Heart right ventricle (tissue), 16 donors: ENCODE data around the gene RGP1. TPM values are rescaled to one million over a fixed set of nuclear protein-coding genes. Genes with fewer than 3 reads are reported as not detected.
A peak's percentile ranks its signal among the peaks of the same experiment; 100 is the strongest.

Source experiments
- ATAC-seq, 8 donors: fragments of 200-7000 bp; cut with Tn5 transposase; one replicate each; pipeline ENCODE4 v1.9.1; 2020; ENCODE audit warnings: mild to moderate bottlenecking in 8 of 8, moderate library complexity in 8 of 8, moderate number of reproducible peaks in 1 of 8
- DNase-seq, 2 donors: peaks; one replicate each; pipeline ENCODE4 v3.0.0-alpha.2; 2020
- H3K27ac ChIP-seq, 10 donors: fragments of 200-600 bp; sonication (generic) in 2 of 10; one replicate each; pipeline versions ENCODE4 v1.5.0 to v1.8.0; 2020 to 2022; ENCODE audit warnings: mild to moderate bottlenecking in 3 of 10
- H3K27me3 ChIP-seq, 7 donors: fragments of 200-600 bp; one replicate each; pipeline ENCODE4 v1.8.0; 2021 to 2022; ENCODE audit warnings: mild to moderate bottlenecking in 2 of 7
- H3K36me3 ChIP-seq, 9 donors: fragments of 200-600 bp; sonication (generic) in 1 of 9; one replicate each; pipeline versions ENCODE4 v1.5.0 to v1.8.0; 2020 to 2022; ENCODE audit warnings: mild to moderate bottlenecking in 2 of 9
- H3K4me1 ChIP-seq, 9 donors: fragments of 200-600 bp; sonication (generic) in 1 of 9; one replicate each; pipeline versions ENCODE4 v1.5.0 to v1.8.0; 2020 to 2022; ENCODE audit warnings: mild to moderate bottlenecking in 4 of 9
- H3K4me3 ChIP-seq, 10 donors: fragments of 200-600 bp; sonication (generic) in 2 of 10; one replicate each; pipeline versions ENCODE4 v1.5.0 to v1.8.0; 2020 to 2022; ENCODE audit warnings: mild to moderate bottlenecking in 7 of 10, moderate library complexity in 2 of 10
- H3K9me3 ChIP-seq, 11 donors: fragments of 200-600 bp in 10 of 11; sonication (generic) in 2 of 11; one replicate each; pipeline versions ENCODE4 v1.5.0 to v1.8.0; 2013 to 2022; ENCODE audit warnings: mild to moderate bottlenecking in 2 of 11, control low read depth in 1 of 11, moderate library complexity in 1 of 11
- CTCF ChIP-seq, 9 donors: fragments of 200-600 bp; sonication (generic) in 2 of 9; IDR thresholded peaks; one replicate each; pipeline versions ENCODE4 v1.5.0 to v1.8.0; 2021 to 2022; ENCODE audit warnings: antibody characterized with exemption in 9 of 9, mild to moderate bottlenecking in 5 of 9, moderate library complexity in 1 of 9
- WGBS, 2 donors: extraction: QIAGEN DNeasy Blood & Tissue Kit; methylation state at CpG; one replicate each; pipeline ENCODE4 v1.1.7; 2013; ENCODE audit warnings: inconsistent platforms in 1 of 2; 5-methylcytosine and 5-hydroxymethylcytosine counted together
- intact Hi-C, 10 donors: fragments of 100-400 bp; cut with DNase I; formaldehyde crosslinking; loops; one replicate each; pipeline versions ENCODE4 v1.11.1 to v1.14.2; 2022
- long read RNA-seq, 3 donors: library from polyadenylated mRNA; unstranded; transcript quantifications; one replicate each; pipeline ENCODE4 v2.0.0, GENCODE V29; 2020 to 2021
- polyA plus RNA-seq, 2 donors: library from polyadenylated mRNA; stranded (reverse); fragments of 200-250 nt; gene quantifications; one replicate each; pipeline ENCODE4 v1.2.3, GENCODE V29; 2013
- total RNA-seq, 10 donors: library from RNA; stranded (reverse); fragmentation: NEBNext Ultra II Directional in 3 of 10; extraction: Animal tissue kit (Norgen Biotek cat#: 25700) in 3 of 10; gene quantifications; one replicate each; pipeline versions ENCODE4 v1.2.1 to v1.2.4, GENCODE V29; 2021 to 2023
- donor health status: Arrhythmogenic right ventricular cardiomyopathy.
- donor health status: ischemic (EF 13 %, LVEDD 7.1; RV severe dilation, severe dysfunction).
- donor health status: healthy with polysubstance abuse.
- donor health status: DM: no; HTN: yes; CAD: no.
- donor health status: DM: no; HTN: no; CAD: no.
- donor health status: ischemic (EF 25% LVEDD 6.9; RV normal size, moderate dysfunction).
- donor health status: ischemic (EF 25% LVEDD 5.7; RV mildly dilated, moderate dysfunction).
- donor health status: healthy.
- donor health status: DM: yes; HTN: yes; CAD: no.
- donor health status: Ischemic cardiomyopathy.
- donor health status: ischemic (EF 35%, LVEDD 5.7; RV mildly dilated, moderate dysfunction).
- donor health status: nonischemic (EF 11% LVEDD 7.7; RV severe dilation, severe dysfunction).
- donor health status: DM: yes; HTN: yes; CAD: no.
- donor health status: PGD.
- donor health status: ischemic (EF 29% LVEDD 5.4; RV normal size, mild dysfunction).
- donor health status: nonischemic (EF 23%, LVEDD 6.1; RV moderate dilation, normal function).

RGP1 gene
- total RNA-seq (10 to 100 TPM; 31.1 to 39.4 (median 34.0) TPM), polyA plus RNA-seq (1 to 10 TPM; 8.2 to 9.3 TPM)
- long read RNA-seq, donor 1, full-length matches to known transcripts: 1 of 25 reads
- long read RNA-seq, donor 1, partial matches to known transcripts: 3 of 25 reads
- long read RNA-seq, donor 1, other reads (novel, unspliced or antisense): 21 of 25 reads
- long read RNA-seq, donor 2, full-length matches to known transcripts: 1 of 27 reads
- long read RNA-seq, donor 2, partial matches to known transcripts: 2 of 27 reads
- long read RNA-seq, donor 2, other reads (novel, unspliced or antisense): 24 of 27 reads
- long read RNA-seq, donor 3, full-length matches to known transcripts: 1 of 4 reads
- long read RNA-seq, donor 3, partial matches to known transcripts: 0 of 4 reads
- long read RNA-seq, donor 3, other reads (novel, unspliced or antisense): 3 of 4 reads

GRCh38 chr9:35748858-35749514 lies at the start of gene RGP1, which contains the start of gene GBA2:
TSS of gene RGP1 (plus strand) at chr9:35749287. CDS start at chr9:35749756, 469 bp downstream.
TSS of gene GBA2 (minus strand) at chr9:35749228. CDS start at chr9:35748704, 524 bp downstream.
- 0% methylated on average over 63 to 69 of the region's 69 CpGs for WGBS, 2 donors
- no peak for TF ChIP-seq CTCF (IDR thresholded peaks at IDR 0.05)
- peak within 1 kb of the TSS; percentile 71 to 99 (median 92) for H3K4me3 ChIP-seq
- peaks cover 0 to 63% (median 42%) of the 10 kb centered on the region in 9 donors for H3K36me3 ChIP-seq
- H3K27me3 ChIP-seq: no peaks in the 10 kb centered on the region
- no peaks in the 10 kb centered on the region for H3K9me3 ChIP-seq
- DNase-seq (peak; percentile 82 to 90), ATAC-seq (peak; percentile 90 to 95 (median 92))
- H3K4me1 ChIP-seq: peaks cover 7 to 64% (median 54%) of the 10 kb centered on the region in 9 donors
- intact Hi-C loops: loop anchor here in 5 of 10 donors (1.0 to 5.0 kb wide), 3 partner anchors 16 to 92 kb away; partner anchors contain the start of genes CREB3 (in 4 of the 5), TLN1 (in 4 of the 5), CCDC107 (in 1 of the 5) and RMRP (in 1 of the 5)
- H3K27ac ChIP-seq: peak within 1 kb of the TSS; percentile 88 to 99 (median 98)

- Histone ChIP-seq H3K27ac (peak overlapping the region in 4 of 10 donors; percentile 3 to 34 (median 22)), H3K4me1 (peaks cover 0 to 21% (median 5%) of the 10 kb centered on the region in 9 donors), H3K4me3 (no peak overlapping the region), H3K27me3 (no peaks in the 10 kb centered on the region), H3K9me3 (no peaks in the 10 kb centered on the region), H3K36me3 (peaks cover 6 to 99% (median 76%) of the 10 kb centered on the region in 9 donors)
- ATAC-seq (no peak), DNase-seq (no peak)
- WGBS, 2 donors: 85 to 86% methylated on average over 11 of the region's 11 CpGs
- no peak for TF ChIP-seq CTCF (IDR thresholded peaks at IDR 0.05)
- intact Hi-C loops: no loop called here
These were observed 49.1 kb upstream of the RGP1 start for GRCh38 chr9:35700031-35700430.

- intact Hi-C loops: no loop called here
- DNase-seq (no peak), ATAC-seq (peak in 5 of 8 donors; percentile 22 to 78 (median 51))
- Histone ChIP-seq H3K4me3 (no peak overlapping the region), H3K27ac (peak overlapping the region in 5 of 10 donors; percentile 6 to 34 (median 19)), H3K36me3 (peaks cover 10 to 100% (median 85%) of the 10 kb centered on the region in 9 donors), H3K27me3 (no peaks in the 10 kb centered on the region), H3K4me1 (peaks cover 0 to 23% (median 5%) of the 10 kb centered on the region in 9 donors), H3K9me3 (no peaks in the 10 kb centered on the region)
- no peak for TF ChIP-seq CTCF (IDR thresholded peaks at IDR 0.05)
These were observed 48.1 kb upstream of the RGP1 start for GRCh38 chr9:35700942-35701341.

- intact Hi-C loops: no loop called here
- no peak for DNase-seq
- Histone ChIP-seq H3K4me3 (no peak overlapping the region), H3K9me3 (no peaks in the 10 kb centered on the region), H3K27me3 (no peaks in the 10 kb centered on the region), H3K36me3 (peaks cover 19 to 100% (median 100%) of the 10 kb centered on the region in 9 donors), H3K27ac (no peak overlapping the region), H3K4me1 (peaks cover 0 to 23% (median 5%) of the 10 kb centered on the region in 9 donors)
- 95 to 98% methylated on average over 7 of the region's 7 CpGs for WGBS, 2 donors
- no peak for ATAC-seq
- no peak for TF ChIP-seq CTCF (IDR thresholded peaks at IDR 0.05)
These were observed 46.4 kb upstream of the RGP1 start for GRCh38 chr9:35702696-35703095.
